HG03521 (cell line): Measurements from ENCODE around the gene CCDC40.

Experiments
- ATAC-seq: cut with Tn5 transposase; IDR thresholded peaks from one replicate; pipeline ENCODE4 v1.9.1; 2021; ENCODE audit warnings: mild to moderate bottlenecking, moderate library complexity; ENCODE audit not compliant: unreplicated experiment

CCDC40 gene

DNA sequence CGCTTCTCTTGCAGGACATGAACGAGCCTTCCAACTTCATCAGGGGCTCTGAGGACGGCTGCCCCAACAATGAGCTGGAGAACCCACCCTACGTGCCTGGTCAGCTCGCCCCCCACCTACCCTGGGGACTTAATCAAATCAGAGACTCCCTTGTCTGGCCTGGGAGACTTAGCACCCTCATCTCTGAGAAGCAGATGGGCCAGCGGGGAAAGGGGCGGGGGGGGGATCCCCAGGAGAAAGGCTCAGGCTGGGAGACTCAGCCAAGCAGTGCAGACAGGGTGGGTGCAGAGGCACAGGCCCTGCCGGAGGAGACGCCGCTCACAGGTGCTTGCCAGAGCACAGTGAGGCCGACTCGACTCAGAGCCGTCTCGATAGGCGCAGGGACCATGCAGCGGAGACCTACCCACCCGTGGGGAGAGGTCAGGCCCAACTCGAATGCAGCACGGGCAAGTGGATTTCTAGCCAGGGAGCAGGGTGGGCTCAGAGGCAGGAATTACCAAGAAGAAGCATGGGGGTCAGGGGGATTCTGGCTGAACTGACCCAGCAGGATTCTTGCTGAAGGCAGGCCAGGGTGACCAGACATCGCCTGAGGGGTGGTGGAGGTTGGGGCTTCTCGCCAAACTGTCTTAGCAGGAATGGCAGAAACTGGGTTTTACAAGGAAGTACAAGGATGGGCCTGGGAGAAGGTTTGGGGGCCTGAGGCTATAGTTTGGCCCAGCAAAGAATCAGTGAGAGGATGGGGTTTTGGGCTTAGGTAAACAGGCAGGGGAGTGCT, 74.7 kb downstream of the CCDC40 start:
- no peak for ATAC-seq

GRCh38 chr17:80111702-80112470, 75.4 kb downstream of the CCDC40 start:
- ATAC-seq, result no peak

DNA sequence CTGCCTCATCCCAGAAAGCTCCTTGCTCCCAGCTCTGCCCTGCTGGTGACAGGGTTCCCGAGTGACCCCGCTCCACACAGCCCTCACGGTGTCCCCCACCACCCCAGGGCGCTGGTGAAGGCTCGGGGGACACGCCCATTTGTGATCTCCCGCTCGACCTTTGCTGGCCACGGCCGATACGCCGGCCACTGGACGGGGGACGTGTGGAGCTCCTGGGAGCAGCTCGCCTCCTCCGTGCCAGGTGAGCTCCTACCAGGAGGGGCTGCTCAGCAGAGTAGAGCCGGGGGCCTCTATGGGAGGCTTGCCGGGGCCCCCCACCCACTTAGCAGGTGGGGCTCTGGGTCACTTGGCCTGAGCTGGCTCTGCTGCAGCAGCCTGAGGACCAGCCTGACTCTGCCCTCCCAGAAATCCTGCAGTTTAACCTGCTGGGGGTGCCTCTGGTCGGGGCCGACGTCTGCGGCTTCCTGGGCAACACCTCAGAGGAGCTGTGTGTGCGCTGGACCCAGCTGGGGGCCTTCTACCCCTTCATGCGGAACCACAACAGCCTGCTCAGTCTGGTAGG, 76.1 kb downstream of the CCDC40 start:
- no peak for ATAC-seq

DNA sequence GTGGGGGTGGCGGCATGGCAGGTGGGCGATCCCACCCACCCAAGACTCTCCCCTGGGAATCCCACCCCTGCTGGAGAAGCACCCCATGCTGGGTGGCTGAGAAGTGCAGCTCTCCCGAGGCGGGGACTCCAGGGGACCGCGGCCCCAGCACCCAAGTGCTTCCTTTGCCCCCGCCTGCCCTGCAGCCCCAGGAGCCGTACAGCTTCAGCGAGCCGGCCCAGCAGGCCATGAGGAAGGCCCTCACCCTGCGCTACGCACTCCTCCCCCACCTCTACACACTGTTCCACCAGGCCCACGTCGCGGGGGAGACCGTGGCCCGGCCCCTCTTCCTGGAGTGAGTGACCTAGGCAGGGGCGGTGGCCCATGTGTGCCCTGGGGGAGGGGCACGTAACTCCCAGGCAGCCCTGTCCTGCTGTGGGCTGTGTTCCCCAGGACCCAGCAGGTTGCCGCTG, 76.6 kb downstream of the CCDC40 start:
- no peak for ATAC-seq

GRCh38 chr17:80114758-80115157, 78.3 kb downstream of the CCDC40 start:
- no peak for ATAC-seq

- ATAC-seq, result no peak
Observed at GRCh38 chr17:80115159-80115558, 78.7 kb downstream of the CCDC40 start.

DNA sequence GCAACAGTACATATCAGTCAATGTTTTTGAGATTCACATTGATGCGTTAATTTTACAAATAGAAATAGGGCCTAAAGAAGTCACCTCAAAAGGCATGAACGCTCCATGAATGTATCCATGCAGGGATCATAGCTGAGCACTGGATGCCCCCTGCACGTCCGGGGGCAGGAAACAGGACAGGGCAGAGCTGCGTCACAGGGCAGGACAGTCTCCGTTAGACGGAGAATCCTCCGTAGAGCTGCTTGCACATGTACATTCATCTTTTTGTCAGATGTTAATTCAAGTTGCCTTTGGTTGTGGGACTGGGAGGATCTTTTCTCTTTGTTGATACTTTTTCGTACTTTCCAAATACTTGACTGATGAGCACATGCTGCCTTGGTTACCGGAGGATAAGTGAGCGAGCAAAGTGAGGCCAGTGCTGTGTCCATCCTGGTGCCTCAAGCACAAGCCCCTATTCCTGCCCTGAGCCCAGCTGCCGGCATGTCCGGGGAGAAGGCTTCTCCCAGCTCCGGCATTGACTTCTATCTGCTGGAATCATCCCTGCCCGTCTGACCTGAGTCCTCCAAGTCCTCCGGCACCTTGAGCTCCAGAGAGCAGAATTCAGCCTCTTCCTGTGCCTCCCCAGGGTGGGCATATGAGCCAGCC, 80.0 kb downstream of the CCDC40 start:
- ATAC-seq, result no peak

- ATAC-seq, result no peak
Observed at GRCh38 chr17:80116921-80117380, 80.5 kb downstream of the CCDC40 start.

- no peak for ATAC-seq
Observed at GRCh38 chr17:80117491-80118401, 81.3 kb downstream of the CCDC40 start.

DNA sequence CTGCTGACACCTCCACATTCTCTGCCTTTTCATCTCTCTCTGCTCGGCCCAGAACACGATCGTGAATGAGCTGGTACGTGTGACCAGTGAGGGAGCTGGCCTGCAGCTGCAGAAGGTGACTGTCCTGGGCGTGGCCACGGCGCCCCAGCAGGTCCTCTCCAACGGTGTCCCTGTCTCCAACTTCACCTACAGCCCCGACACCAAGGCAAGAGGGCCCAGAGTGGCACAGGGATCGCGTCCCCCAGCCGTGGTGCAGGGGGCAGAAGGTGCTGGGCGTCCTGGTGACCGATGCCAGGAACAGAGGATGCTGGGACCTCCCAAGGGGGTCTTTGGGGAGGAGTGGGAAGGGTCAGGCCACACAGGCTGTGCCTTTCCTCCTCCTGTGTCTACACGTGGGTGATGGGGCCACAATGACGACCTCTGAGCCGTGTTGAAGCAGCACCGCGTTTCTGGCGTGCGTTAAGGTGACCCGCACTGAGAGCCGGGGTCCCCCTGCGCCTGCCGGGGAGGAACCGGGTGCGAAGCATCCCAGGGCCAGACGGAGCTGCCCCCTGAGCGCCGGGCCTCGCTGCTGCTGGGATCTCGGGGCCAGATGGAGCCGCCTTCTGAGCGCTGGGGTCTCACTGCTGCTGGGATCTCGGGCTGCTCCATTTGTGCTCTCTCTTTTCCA, 82.3 kb downstream of the CCDC40 start:
- no peak for ATAC-seq

DNA sequence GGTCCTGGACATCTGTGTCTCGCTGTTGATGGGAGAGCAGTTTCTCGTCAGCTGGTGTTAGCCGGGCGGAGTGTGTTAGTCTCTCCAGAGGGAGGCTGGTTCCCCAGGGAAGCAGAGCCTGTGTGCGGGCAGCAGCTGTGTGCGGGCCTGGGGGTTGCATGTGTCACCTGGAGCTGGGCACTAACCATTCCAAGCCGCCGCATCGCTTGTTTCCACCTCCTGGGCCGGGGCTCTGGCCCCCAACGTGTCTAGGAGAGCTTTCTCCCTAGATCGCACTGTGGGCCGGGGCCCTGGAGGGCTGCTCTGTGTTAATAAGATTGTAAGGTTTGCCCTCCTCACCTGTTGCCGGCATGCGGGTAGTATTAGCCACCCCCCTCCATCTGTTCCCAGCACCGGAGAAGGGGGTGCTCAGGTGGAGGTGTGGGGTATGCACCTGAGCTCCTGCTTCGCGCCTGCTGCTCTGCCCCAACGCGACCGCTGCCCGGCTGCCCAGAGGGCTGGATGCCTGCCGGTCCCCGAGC, 82.9 kb downstream of the CCDC40 start:
- ATAC-seq, result no peak

DNA sequence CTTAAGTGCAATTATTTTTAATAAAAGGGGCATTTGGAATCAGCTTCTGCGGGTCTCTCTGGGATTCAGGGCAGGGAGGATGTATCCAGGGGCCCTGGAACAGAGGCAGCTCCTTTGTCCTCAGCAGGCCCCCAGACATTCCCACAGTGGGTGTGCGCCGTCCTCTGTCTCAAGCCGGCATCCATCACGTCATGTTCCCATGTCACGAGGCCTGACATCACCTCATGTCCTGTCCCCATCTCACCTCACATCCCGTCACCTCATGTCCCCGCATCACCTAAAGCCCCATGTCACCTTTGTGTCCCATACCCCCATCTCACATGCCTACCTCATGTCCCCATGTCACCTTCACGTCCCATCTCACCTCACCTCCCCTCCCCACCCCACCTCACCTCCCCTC, 83.4 kb downstream of the CCDC40 start:
- ATAC-seq, result no peak

DNA sequence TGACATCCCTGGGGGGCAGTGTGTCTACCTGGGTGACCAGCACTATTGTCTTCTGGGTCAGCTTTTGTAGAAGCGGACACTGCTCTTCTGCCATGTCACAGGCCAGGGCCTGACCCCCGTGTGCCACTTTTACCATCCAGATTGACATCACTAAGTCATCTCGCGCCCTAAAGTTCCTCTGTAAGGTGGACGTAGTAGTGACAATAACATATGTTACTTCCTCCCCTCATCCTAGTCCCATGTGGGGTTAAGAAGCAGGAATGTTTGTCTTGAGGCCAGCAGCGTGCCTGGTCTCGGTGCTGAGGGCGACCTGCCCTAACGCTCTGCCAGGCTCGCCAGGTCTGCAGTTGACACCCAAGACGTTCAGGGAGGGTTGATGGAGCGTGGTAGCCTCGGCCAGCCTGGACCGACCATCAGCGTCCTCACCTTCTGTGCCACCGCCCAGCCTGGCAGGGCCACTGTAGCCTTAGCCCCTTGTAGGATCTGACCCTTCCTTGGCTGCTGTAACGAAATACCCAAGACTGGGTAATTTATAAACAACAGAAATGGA, 85.7 kb downstream of the CCDC40 start:
- no peak for ATAC-seq

DNA sequence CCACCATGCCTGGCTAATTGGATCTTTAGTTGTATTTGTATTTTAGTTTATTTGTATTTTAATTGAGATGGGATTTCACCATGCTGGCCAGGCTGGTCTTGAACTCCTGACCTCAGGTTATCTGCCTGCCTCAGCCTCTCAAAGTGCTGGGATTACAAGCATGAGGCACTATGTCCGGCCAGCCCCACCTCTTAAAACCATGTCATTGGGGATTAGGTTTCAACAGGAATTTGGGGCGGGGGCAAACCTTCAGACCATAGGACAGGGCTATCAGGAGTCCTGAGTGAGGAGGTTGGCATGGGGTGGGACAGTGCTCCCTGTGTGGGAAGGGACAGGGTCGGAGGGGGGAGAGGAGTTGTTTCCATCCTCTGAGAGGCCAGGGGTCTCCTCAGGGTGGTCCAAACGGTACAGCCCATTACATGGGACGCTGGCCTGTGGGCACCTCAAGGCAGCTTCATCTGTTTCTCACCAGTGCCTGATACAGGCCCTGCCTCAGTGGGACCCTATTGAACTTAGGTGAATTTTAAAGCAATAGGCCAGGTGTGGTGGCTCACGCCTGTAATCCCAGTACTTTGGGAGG, 86.6 kb downstream of the CCDC40 start:
- no peak for ATAC-seq

GRCh38 chr17:80123791-80124190, 87.3 kb downstream of the CCDC40 start:
- ATAC-seq, result no peak

- ATAC-seq, result no peak
Observed at GRCh38 chr17:80124351-80124981, 88.0 kb downstream of the CCDC40 start.

GRCh38 chr17:80125656-80126448, 89.4 kb downstream of the CCDC40 start:
- no peak for ATAC-seq

- no peak for ATAC-seq
Observed at GRCh38 chr17:80126449-80126715, 89.9 kb downstream of the CCDC40 start.
